ENCODE results near the gene SLC9A5.

Gene SLC9A5

DNA sequence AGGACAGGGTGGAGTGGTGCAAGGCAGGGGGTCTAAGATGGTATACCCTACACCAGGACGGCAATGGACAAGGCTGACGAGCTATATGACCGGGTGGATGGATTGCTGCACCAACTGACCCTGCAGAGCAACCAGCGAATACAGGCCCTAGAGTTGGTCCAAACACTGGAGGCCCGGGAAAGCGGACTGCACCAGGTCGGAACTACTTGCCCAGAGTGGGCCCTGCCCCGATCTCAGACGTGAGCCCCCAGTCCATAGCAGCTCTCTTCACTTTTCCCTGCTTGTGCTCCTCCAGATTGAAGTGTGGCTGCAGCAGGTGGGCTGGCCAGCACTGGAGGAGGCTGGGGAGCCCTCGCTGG, 33.6 kb downstream of the SLC9A5 start:
- no peak for DNase-seq

DNA sequence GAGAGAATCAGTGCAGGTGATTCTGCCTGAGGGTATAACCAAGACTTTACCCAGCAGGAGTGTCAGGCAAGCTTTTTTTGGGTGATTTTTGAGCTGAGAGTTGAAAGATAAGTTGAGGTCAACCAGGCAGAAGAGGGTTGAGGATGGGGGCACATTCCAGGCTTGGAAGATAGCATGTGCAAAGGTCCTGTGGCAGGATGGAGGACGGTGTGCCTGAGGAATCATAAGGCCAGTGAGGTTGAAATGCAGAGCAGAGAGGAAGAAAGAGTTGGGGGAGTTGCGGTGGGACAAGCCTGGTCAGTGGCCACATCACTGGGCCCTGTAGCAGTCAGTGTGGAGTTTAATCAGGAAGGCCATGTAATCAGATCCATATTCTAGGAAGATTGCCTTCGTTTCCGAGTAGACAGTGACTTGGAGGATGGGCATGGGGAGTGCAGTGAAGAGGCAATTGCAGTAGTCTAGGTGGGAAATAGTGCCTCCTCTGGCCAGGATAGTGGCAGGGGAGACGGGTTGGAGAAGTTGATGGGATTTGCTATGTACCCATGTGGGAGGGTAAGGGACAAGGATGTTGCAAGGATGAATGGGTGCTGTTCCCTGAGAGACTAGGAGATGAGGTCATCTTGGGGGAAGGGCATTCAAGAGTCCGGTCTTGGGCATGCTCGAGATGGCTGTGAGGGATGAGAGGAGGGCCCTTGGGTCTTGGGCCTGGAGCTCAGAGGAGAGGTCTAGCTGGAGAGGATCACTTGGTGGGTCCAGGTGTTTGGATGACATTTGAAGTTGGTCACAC, 34.5 kb downstream of the SLC9A5 start:
- DNase-seq = no peak

DNA sequence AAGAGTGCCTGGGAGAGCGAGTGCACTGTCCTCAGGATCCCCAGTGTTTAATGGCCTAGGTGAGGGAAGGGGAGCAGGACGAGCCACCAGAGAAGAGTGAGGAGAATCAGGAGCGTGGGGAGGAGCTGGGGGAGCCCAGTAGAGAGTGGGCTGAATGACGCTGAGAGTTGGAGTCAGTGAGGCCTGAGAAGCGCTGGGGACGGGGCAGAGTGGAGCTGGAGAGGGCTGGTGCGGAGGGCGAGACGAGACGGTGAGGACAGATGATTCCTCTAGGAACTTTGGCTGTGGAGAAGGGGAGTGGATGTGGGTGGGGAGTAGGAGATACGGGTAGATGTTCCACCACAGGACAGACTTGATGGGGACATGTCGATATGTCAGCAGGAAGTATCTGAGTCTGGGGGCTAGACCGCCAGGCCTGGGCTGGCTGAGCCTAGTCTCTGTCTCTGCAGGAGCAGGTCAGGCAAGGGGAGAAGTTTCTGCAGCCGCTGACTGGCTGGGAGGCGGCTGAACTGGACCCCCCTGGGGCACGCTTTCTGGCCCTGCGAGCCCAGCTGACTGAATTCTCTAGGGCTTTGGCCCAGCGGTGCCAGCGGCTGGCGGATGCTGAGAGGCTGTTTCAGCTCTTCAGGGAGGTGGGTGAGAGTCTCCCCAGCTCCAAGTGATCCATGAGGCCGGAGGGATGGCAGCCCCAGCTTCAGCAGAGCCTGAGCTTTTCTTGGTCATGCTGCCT, 35.2 kb downstream of the SLC9A5 start:
- no peak for DNase-seq

DNA sequence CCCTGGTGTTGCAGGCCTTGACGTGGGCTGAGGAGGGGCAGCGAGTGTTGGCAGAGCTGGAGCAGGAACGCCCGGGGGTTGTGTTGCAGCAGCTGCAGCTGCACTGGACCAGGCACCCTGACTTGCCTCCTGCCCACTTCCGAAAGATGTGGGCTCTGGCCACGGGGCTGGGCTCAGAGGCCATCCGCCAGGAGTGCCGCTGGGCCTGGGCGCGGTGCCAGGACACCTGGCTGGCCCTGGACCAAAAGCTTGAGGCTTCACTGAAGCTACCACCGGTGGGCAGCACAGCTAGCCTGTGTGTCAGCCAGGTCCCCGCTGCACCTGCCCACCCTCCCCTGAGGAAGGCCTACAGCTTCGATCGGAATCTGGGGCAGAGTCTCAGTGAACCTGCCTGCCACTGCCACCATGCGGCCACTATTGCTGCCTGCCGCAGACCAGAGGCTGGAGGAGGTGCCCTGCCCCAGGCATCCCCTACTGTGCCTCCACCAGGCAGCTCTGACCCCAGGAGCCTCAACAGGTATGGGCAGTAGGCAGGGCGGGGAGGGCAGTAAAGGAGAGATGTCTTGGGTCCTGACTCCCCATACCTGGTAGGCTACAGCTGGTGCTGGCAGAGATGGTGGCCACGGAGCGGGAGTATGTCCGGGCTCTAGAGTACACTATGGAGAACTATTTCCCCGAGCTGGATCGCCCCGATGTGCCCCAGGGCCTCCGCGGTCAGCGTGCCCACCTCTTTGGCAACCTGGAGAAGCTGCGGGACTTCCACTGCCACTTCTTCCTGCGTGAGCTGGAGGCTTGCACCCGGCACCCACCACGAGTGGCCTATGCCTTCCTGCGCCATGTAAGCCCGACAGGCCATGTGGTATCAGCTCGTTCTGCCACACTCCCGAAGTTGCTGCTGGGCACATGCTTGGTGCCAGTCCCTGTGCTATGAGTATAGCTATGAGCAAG, 36.2 kb downstream of the SLC9A5 start:
- DNase-seq = no peak

DNA sequence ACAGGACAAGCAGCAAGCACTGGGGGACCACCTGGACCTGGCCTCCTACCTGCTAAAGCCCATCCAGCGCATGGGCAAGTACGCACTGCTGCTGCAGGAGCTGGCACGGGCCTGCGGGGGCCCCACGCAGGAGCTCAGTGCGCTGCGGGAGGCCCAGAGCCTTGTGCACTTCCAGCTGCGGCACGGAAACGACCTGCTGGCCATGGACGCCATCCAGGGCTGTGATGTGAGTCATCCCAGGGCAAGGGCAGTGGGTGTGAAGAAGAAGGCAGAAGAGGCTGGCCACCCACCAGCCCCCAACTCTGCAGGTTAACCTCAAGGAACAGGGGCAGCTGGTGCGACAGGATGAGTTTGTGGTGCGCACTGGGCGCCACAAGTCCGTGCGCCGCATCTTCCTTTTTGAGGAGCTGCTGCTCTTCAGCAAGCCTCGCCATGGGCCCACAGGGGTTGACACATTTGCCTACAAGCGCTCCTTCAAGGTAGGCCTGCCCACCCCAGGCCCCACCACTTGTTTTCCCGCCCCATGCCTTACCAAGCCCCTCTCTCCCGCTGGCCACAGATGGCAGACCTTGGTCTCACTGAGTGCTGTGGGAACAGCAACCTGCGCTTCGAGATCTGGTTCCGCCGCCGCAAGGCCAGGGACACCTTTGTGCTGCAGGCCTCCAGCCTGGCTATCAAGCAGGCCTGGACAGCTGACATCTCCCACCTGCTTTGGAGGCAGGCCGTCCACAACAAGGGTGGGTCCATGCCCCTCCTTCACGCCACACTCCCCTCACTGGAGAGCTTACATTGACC, 37.9 kb downstream of the SLC9A5 start:
- DNase-seq = no peak

DNA sequence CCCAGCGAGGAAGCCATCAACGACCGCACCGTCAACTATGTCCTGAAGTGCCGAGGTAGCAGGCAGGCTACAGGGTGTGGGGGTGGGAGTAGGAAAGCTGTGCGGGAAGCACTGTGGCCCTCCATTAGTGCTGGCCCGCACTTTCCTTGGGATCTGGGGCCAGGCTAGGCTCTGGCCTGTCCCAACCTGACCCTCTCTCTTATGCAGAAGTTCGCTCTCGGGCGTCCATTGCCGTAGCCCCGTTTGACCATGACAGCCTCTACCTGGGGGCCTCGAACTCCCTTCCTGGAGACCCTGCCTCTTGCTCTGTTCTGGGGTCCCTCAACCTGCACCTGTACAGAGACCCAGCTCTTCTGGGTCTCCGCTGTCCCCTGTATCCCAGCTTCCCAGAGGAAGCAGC, 39.2 kb downstream of the SLC9A5 start:
- DNase-seq = no peak

DNA sequence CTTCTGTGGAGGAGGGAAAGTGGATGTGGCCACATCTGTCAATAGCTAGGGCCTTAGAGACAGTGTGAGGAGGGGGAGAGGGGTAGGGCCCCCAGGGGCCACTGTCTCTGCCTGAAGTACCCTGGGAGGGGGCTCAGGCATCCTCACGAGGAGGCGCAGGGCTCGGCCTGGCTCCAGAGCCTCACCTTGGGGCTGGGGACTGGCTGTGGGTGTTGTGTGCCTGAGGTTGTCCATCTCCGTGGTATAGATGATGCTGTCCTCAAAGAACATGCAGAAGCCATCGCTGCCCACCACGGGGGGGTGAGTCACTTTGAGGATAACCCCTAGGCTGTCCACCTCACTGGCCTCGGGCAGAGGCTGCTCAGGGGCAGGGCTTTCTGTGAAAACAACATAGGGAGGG, 42.7 kb downstream of the SLC9A5 start:
- DNase-seq = no peak

DNA sequence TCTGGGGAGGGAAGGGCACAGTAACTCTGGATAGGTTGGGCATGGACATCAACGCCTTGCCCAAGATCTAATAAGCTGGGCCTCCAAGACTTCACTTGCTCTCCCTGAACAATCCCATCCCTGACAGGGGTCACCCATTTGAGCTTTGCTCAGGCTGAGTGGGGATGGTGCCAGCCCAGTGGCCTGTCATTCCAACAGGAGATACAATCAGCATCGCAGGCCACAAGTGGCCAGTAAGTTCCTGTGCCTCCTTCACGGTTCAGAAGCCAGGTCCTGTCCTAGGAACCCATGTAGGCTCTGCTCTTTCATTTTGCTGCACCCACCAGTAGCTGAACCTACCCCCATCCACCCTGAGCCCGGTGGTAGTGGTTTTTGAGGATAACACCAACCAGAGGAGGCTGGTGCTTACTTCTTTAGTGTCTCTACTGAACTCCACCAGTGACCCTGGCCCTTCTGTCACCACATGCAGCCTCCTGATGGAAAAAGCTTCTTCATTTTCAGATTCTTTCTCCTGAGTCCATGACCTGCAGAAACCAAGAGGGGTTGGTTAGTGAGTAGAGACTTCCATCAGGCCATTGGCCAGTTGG, 45.5 kb downstream of the SLC9A5 start:
- DNase-seq = no peak

DNA sequence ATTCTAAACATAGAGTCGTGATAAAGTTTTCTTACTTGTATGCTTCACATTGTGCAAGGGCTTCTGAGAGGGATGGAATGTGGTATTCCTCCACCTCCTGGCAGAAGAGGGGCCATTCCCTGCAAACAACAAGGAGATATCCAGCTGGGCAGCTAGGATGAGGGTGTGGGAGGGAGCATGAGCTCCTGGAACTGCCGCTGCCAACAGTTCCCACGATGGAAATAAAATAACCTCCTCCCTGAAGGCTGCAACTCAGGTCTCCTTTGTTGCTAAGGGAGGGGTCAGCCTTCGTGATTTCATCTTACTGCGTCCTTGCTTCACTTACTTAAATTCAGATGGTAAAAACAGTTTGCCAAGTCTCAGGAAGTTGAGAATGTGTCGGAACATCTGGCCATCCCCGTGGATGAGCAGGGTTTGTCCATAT, 46.2 kb downstream of the SLC9A5 start:
- no peak for DNase-seq

DNA sequence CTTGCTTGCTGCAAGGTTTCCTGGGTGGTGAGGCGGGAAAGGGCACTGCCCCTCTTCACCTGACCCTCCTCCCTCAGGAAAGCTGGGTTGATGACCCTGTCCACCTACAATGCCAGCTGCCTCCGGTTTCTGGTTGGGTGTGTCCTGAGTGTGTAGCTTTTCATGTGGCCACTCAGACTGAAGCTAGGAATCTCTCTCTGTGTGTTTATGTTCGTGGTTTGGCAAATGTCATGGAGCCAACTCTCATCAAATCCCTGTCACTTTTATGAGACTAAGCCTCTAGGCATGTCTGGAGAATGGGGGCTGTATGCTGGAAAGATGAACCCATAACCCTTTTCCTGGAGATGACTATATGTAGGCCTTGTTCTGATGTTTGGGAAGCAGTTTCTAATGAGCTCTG, 47.6 kb downstream of the SLC9A5 start:
- DNase-seq = no peak

DNA sequence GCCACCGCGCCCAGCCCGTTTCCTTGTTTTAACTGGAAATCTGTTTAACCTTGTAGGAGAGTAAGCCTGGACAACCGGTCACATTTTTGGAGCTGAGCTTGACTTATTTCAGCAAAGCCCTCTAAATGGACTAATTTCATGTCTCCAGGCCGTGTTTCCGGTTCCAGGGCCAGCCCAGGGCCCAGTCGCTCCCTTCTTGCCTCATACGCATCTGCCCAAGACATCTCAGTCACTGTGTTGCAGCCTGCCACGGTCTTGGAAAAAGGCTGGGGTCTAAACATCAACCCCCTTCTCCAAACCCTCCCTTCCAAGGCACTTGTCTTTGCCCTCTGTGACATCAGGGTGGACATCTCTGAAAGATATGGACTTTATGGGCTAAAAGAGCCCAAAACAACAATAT, 49.5 kb downstream of the SLC9A5 start:
- DNase-seq = no peak

DNA sequence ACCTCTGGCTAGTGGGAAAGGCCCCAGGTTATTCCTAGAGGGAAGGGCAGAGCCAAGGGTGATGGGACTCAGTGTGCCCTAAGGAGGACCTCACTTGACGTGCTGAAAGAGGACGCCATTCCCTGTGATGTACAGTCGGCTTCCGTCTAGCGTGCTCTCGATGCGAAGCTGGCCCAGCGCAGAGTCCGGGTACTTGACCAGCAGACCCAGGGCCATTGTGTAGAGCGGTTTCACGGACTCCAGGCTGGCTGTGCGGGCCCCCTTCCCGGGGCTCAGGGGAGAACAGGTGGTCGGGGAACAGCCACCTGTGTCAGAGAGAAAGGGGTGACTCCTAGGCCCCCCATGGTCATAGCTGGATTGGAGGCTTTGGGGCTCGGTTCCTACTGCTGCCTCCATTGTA, 50.5 kb downstream of the SLC9A5 start:
- DNase-seq = no peak

DNA sequence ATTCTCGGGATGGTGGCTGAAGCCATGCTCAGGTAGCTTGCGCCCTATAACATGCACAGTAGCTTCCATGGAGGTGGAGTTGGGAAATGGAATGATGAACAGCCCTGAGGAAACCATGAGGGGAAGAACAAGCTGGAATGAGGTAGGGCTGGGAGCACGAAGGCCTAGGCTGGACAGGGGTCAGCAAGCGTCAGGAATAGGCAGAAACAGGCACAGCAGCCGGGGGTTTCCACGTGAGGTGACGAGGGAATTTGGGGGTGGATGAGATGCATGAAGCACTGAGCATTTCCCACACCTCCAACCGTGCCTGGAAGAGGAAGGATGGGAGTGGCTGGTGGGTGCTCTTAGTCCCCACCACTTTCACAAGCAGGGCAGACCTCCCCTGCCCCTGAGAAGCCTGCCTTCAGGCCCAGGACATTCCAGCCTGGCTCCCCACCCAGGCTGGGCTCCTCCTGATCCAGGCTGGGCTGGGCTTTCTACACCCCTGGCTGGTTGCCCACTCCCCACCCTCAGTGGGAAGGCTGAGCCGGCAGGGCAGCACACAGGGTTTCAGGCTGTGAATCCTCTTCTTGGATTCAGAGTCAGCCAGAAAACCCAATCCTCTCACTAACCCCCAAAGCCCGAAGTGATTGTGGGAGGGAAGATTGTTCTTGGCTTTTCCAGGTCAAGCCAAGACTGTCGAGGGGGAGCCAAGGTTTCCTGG, 52.5 kb downstream of the SLC9A5 start:
- DNase-seq = no peak

DNA sequence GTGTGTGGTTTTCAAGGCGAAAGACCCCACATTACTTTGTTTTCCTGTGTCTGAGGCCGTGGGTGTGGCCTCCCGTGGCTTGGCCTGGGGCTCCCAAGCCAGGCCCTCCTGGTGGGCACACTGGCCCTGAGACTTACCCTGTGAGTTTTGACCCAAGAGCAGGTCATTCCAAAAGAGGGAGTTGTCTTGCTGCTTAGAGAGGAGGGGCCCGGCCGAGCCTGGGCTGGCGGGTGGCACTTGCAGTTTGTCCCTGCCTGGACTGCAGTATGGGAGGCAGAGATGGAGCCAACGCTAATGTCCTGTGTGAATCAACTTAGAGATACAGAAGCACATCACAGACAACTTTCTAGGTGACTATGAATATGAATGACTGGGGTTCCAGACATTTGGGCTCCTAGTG, 53.3 kb downstream of the SLC9A5 start:
- no peak for DNase-seq

DNA sequence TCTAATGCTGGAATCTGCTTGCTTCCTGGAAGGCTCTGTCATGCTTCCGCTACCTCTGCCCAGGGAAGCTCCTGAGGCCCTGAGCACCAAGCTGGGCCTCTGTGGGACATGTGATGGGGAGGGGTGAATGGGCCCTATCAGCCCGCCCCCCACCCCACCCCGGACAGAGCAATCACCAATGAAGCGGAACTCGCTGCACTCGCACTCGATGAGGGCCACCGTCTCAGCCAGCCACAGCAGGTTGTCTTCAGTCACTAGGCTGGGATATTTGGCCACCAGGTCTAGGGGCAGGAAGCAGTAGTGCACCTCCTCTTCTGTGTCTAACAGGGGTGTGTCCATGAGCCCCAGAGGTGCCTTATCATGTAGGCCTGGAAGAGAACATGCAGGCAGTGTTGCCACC, 54.2 kb downstream of the SLC9A5 start:
- no peak for DNase-seq

DNA sequence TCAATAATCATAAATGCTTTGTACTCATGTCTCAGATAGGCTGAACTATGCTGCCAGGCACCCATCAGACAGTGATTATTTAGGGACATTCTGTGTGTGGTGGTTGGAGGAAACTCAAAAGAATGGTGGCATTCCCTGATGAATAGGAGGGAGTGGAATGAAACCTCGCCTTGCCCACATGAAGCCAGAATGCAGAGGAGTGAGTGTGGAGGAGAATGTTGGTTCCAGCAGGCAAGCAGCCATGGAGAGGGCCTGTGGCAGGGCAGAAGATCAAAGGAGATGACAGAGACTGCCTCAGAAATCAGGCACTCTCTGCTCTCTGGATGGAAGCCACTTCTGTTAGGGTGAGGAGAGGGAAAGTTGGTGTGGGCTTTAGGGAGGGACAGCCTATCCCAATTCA, 55.2 kb downstream of the SLC9A5 start:
- DNase-seq = no peak

DNA sequence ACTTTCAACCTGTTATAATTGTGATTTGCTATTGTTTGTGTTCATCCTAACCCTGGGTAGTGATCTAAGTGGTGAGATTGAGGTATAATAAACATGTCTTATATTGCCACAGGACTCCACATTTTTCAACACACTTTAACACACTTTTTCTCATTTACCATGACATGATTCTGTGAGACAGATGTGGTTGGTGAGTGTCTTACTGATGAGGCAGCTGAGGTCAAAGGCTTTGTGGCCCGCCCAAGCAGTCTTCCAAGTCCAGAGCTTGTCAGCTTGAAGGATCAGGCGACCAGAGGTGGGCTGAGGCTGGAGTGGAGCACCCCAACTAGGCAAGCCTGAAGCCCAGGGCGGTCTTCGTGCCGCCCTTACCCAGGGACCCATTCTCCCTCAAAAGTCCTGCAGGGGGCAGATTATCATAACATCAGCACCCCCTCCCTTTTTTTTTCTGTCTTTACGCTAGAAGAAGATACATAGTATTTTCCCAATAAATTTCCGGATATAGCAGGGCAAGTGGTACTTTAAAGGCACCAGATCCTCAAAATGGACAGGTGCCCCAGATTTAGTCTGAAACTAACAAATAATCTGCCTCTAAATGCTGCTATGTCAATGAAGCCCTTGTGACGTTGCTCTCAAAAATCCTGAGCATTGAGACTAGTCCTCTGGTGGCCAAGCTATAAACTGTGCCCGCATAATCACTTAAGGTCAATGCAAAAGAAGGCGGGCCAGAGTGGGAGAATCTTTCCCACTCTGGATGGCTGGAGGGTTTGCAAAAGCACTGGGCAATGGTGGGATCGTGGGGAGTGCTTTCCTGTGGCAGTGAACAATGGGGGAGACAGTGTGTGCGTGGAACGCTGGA, 56.7 kb downstream of the SLC9A5 start:
- DNase-seq = no peak

DNA sequence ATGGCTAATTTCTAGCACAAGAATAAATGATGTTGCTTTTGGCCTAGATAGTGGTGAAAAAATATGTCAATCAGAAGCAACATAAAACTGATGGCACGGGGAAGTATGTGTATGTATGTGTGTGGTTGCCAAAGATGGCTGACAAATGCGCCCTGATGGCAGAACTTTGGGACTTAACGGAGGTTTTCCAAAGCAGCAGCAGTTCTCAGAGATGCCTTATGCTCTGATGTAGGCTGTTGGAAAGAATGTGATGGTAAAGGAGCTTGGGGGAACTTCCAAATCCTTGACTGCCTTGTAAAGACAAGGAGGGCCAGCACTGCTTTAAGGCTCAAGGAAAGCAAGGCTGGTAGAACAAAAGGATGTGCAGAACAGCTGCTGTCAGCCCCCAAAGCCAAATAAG, 61.8 kb downstream of the SLC9A5 start:
- no peak for DNase-seq

DNA sequence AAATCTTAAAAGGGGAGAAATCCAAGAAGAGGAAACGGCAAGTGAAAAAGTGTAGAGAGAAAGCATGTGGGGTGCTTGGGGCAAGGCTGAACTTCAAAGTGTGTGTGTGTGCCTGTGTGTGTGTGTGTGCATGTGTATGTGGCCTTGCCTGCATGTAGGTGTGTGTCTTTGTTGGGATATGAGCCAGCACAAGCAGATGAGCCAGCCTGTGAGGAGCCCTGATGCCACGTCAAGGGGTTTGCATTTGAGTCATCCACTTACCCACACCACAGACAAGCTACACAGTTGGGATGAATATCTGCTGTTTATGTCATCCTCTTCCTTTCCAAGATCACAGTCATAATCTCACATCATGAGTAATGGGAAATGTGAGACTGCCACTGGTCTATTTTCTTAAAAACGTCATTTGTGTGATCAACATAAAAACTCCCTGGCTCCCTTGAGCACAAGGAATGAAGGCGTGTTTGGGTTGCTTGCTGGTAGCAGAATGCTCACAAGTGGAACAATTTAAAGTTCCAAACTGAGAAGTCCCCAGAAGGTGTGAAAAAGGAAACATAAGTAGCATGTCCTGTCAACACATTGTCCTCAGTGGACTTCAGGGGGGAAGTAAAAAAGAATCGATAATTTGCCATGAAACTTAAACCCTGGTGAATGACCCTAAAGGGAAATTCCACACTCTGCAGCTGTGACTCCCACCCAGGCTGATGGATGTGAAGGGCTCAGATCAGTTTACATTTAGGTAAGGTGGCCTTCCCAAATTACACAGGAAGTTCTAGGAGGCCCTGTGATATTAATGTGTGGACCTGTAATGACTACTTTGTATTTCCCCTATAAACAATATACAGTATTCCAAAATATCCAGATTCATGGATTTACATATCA, 63.1 kb downstream of the SLC9A5 start:
- peak; percentile 57 to 58 for DNase-seq

DNA sequence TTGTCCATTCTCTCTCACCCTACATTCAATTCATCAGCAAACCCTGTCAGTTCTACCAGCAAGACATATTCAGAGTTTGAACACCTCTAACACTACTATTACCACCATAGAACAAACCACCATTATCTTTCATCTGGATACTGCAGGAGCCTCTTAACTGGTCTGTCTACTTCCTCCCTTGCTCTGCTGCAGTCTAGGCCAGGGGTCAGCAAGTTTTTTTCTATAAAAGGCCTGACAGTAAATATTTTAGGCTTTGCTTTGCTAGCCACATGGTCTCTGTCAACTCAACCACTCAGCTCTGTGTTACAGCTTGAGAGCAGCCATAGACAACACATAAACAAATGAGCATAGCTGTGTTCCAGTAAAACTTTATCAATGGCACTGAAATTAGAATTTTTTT, 63.9 kb downstream of the SLC9A5 start:
- no peak for DNase-seq

Measured in activated CD4-positive, alpha-beta T cell treated with anti-CD3 and anti-CD28 coated beads, Interleukin-2, amount 50 U/mL, for 4 hours (primary cell).